GM10847 (cell line): ENCODE data around the gene KLHL30.

Experiments
- POLR2A ChIP-seq: IDR thresholded peaks from 2 replicates; pipeline ENCODE4 v1.6.1; 2011; ENCODE audit not compliant: insufficient read length; ENCODE audit errors: extremely low read depth

The KLHL30 gene

GRCh38 chr2:238123218-238123971 is 15.1 kb upstream of the KLHL30 start:
- no peak for TF ChIP-seq POLR2A

GRCh38 chr2:238123991-238124470 is 14.4 kb upstream of the KLHL30 start:
- TF ChIP-seq POLR2A, result no peak

GRCh38 chr2:238124488-238125126 is 13.9 kb upstream of the KLHL30 start:
- TF ChIP-seq POLR2A, result no peak

- TF ChIP-seq POLR2A, result no peak
These were observed 13.2 kb upstream of the KLHL30 start for GRCh38 chr2:238125127-238125885.

- no peak for TF ChIP-seq POLR2A
These were observed 12.1 kb upstream of the KLHL30 start for GRCh38 chr2:238126338-238126737.

- no peak for TF ChIP-seq POLR2A
These were observed 11.7 kb upstream of the KLHL30 start for GRCh38 chr2:238126775-238127164.

GRCh38 chr2:238127165-238128060 is 11.1 kb upstream of the KLHL30 start:
- no peak for TF ChIP-seq POLR2A

GRCh38 chr2:238128061-238128440 is 10.4 kb upstream of the KLHL30 start:
- TF ChIP-seq POLR2A, result no peak

GRCh38 chr2:238128534-238129001 is 9.9 kb upstream of the KLHL30 start:
- TF ChIP-seq POLR2A, result no peak

GRCh38 chr2:238129166-238130010 is 9.1 kb upstream of the KLHL30 start:
- TF ChIP-seq POLR2A, result no peak

- no peak for TF ChIP-seq POLR2A
These were observed 8.3 kb upstream of the KLHL30 start for GRCh38 chr2:238130111-238130695.

GRCh38 chr2:238130696-238131628 is 7.5 kb upstream of the KLHL30 start:
- no peak for TF ChIP-seq POLR2A
